Astrocyte (in vitro differentiated cells and primary cell): ENCODE data around the gene AMIGO1.

Experiments used
- EZH2 ChIP-seq: IDR thresholded peaks from 2 replicates; pipeline ENCODE4 v1.6.1; 2012; ENCODE audit warnings: mild to moderate bottlenecking, low read length, inconsistent platforms; ENCODE audit not compliant: insufficient read depth
- TF ChIP-seq, protein P1 (sequence below): IDR thresholded peaks from 2 replicates; pipeline ENCODE4 v1.5.1; 2011; ENCODE audit warnings: low read depth, mild to moderate bottlenecking, inconsistent platforms, low read length, moderate library complexity; ENCODE audit not compliant: insufficient read depth

DNA sequence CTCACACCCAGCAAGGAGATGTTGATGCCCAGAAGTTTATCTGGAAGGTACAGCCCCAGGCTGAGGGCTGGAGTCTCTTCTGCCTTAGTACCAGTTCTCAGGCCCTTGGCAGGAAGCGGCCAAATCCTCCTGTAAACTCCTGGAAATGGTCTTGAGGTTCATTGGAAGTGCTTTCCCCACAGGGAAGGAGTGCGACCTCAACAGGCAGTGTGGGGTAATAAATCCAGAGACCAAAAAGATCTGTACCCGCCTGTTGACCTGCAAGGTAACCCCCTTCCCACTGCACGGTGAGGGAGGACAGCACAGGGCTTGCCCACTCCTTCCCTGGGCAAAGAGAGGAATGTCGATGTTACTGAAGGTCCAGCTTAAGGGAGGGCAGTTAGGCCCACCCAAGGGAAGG lies 21.3 kb downstream of the AMIGO1 start:
- no peak for TF ChIP-seq EZH2
- TF ChIP-seq, protein P1, sequence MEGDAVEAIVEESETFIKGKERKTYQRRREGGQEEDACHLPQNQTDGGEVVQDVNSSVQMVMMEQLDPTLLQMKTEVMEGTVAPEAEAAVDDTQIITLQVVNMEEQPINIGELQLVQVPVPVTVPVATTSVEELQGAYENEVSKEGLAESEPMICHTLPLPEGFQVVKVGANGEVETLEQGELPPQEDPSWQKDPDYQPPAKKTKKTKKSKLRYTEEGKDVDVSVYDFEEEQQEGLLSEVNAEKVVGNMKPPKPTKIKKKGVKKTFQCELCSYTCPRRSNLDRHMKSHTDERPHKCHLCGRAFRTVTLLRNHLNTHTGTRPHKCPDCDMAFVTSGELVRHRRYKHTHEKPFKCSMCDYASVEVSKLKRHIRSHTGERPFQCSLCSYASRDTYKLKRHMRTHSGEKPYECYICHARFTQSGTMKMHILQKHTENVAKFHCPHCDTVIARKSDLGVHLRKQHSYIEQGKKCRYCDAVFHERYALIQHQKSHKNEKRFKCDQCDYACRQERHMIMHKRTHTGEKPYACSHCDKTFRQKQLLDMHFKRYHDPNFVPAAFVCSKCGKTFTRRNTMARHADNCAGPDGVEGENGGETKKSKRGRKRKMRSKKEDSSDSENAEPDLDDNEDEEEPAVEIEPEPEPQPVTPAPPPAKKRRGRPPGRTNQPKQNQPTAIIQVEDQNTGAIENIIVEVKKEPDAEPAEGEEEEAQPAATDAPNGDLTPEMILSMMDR, result no peak
